Measurements from ENCODE around the gene S100A13. TPM values are rescaled to one million over a fixed set of nuclear protein-coding genes. Genes with fewer than 3 reads are reported as not detected.

The S100A13 gene
- total and polyA plus RNA-seq, 2 donors (not counting 1 experiment from before 2014, with no cell fraction given) = 172 to 399 TPM

- H3K9me3 ChIP-seq (ENCODE audit: control insufficient read depth, insufficient read depth, low read depth, low read length) = no peaks in the 10 kb centered on the region
- no peaks in the 10 kb centered on the region for H3K27me3 ChIP-seq (ENCODE audit: control insufficient read depth, insufficient read depth, low read length)
- no peak for TF ChIP-seq CTCF (conservative IDR thresholded peaks at IDR 0.05 in 1 of 2, IDR thresholded peaks at IDR 0.05 in 1 of 2; ENCODE audit: low read depth in 1 of 2, low read length in 2 of 2)
- no peak for TF ChIP-seq EZH2 (IDR thresholded peaks at IDR 0.05; ENCODE audit: low read length, missing control alignments)
- H3K79me2 ChIP-seq (ENCODE audit: control insufficient read depth, insufficient read depth, low read length) = peaks cover 24% of the 10 kb centered on the region
- H3K9ac ChIP-seq (ENCODE audit: insufficient read depth, low read length) = no peak overlapping the region
- no peaks in the 10 kb centered on the region for H3K36me3 ChIP-seq (ENCODE audit: control insufficient read depth, insufficient read depth, low read length)
- peak in 1 of 2 donors; percentile 44 for DNase-seq (ENCODE audit: low read depth in 2 of 2)
- peaks cover 7% of the 10 kb centered on the region for H3K4me1 ChIP-seq (ENCODE audit: control insufficient read depth, extremely low read depth, insufficient read depth, low read length)
- H3K4me3 ChIP-seq (replicated peaks in 1 of 4; ENCODE audit: control extremely low read depth in 1 of 4, insufficient read depth in 1 of 4, low read depth in 3 of 4, low read length in 4 of 4) = no peak overlapping the region
- no peaks in the 10 kb centered on the region for H4K20me1 ChIP-seq (ENCODE audit: control insufficient read depth, extremely low read depth, insufficient read depth, low read length)
- H3K27ac ChIP-seq (ENCODE audit: insufficient read depth, low read length) = no peak overlapping the region
- no peak overlapping the region for H3K4me2 ChIP-seq (ENCODE audit: extremely low read depth, insufficient read depth, low read length)
- no peak overlapping the region for H2AFZ ChIP-seq (ENCODE audit: low read length)
Observed at GRCh38 chr1:153631047-153632022, 4.0 kb upstream of the S100A13 start.

GRCh38 chr1:153630384-153630783 is 3.1 kb upstream of the S100A13 start:
- H3K36me3 ChIP-seq (ENCODE audit: control insufficient read depth, insufficient read depth, low read length) = peaks cover 1% of the 10 kb centered on the region
- no peaks in the 10 kb centered on the region for H3K27me3 ChIP-seq (ENCODE audit: control insufficient read depth, insufficient read depth, low read length)
- H3K79me2 ChIP-seq (ENCODE audit: control insufficient read depth, insufficient read depth, low read length) = peaks cover 22% of the 10 kb centered on the region
- H4K20me1 ChIP-seq (ENCODE audit: control insufficient read depth, extremely low read depth, insufficient read depth, low read length) = no peaks in the 10 kb centered on the region
- no peak overlapping the region for H3K27ac ChIP-seq (ENCODE audit: insufficient read depth, low read length)
- DNase-seq (ENCODE audit: low read depth in 2 of 2) = no peak
- H3K9me3 ChIP-seq (ENCODE audit: control insufficient read depth, insufficient read depth, low read depth, low read length) = no peaks in the 10 kb centered on the region
- no peak overlapping the region for H2AFZ ChIP-seq (ENCODE audit: low read length)
- H3K4me2 ChIP-seq (ENCODE audit: extremely low read depth, insufficient read depth, low read length) = no peak overlapping the region
- H3K4me1 ChIP-seq (ENCODE audit: control insufficient read depth, extremely low read depth, insufficient read depth, low read length) = peaks cover 9% of the 10 kb centered on the region
- TF ChIP-seq CTCF (conservative IDR thresholded peaks at IDR 0.05 in 1 of 2, IDR thresholded peaks at IDR 0.05 in 1 of 2; ENCODE audit: low read depth in 1 of 2, low read length in 2 of 2) (no peak), EZH2 (IDR thresholded peaks at IDR 0.05; ENCODE audit: low read length, missing control alignments) (no peak)
- no peak overlapping the region for H3K4me3 ChIP-seq (replicated peaks in 1 of 4; ENCODE audit: control extremely low read depth in 1 of 4, insufficient read depth in 1 of 4, low read depth in 3 of 4, low read length in 4 of 4)
- H3K9ac ChIP-seq (ENCODE audit: insufficient read depth, low read length) = no peak overlapping the region

GRCh38 chr1:153629971-153630370 is 2.7 kb upstream of the S100A13 start:
- H3K27ac ChIP-seq (ENCODE audit: insufficient read depth, low read length) = no peak overlapping the region
- peaks cover 9% of the 10 kb centered on the region for H3K4me1 ChIP-seq (ENCODE audit: control insufficient read depth, extremely low read depth, insufficient read depth, low read length)
- no peak overlapping the region for H3K9ac ChIP-seq (ENCODE audit: insufficient read depth, low read length)
- H3K4me2 ChIP-seq (ENCODE audit: extremely low read depth, insufficient read depth, low read length) = no peak overlapping the region
- no peak for DNase-seq (ENCODE audit: low read depth in 2 of 2)
- no peaks in the 10 kb centered on the region for H3K9me3 ChIP-seq (ENCODE audit: control insufficient read depth, insufficient read depth, low read depth, low read length)
- H3K4me3 ChIP-seq (replicated peaks in 1 of 4; ENCODE audit: control extremely low read depth in 1 of 4, insufficient read depth in 1 of 4, low read depth in 3 of 4, low read length in 4 of 4) = no peak overlapping the region
- peaks cover 21% of the 10 kb centered on the region for H3K79me2 ChIP-seq (ENCODE audit: control insufficient read depth, insufficient read depth, low read length)
- TF ChIP-seq CTCF (conservative IDR thresholded peaks at IDR 0.05 in 1 of 2, IDR thresholded peaks at IDR 0.05 in 1 of 2; ENCODE audit: low read depth in 1 of 2, low read length in 2 of 2) (no peak), EZH2 (IDR thresholded peaks at IDR 0.05; ENCODE audit: low read length, missing control alignments) (no peak)
- no peak overlapping the region for H2AFZ ChIP-seq (ENCODE audit: low read length)
- H3K27me3 ChIP-seq (ENCODE audit: control insufficient read depth, insufficient read depth, low read length) = no peaks in the 10 kb centered on the region
- H3K36me3 ChIP-seq (ENCODE audit: control insufficient read depth, insufficient read depth, low read length) = peaks cover 2% of the 10 kb centered on the region
- no peaks in the 10 kb centered on the region for H4K20me1 ChIP-seq (ENCODE audit: control insufficient read depth, extremely low read depth, insufficient read depth, low read length)

Measured in fibroblast of lung (primary cell).